ENCODE data around the gene NFIB.

GRCh38 chr9:14052359-14052758 is 261.6 kb downstream of the NFIB start:
- TF ChIP-seq CTCF (conservative IDR thresholded peaks at IDR 0.05; ENCODE audit: low read length) (no peak), EZH2phosphoT487 (IDR thresholded peaks at IDR 0.05; ENCODE audit: borderline replicate concordance, low read depth, low read length) (no peak)
